ENCODE results near the gene DHRS1.

- no peak for TF ChIP-seq CTCF (IDR thresholded peaks at IDR 0.05; ENCODE audit: low read depth, low read length)
- no peak for TF ChIP-seq EZH2phosphoT487 (IDR thresholded peaks at IDR 0.05; ENCODE audit: low read depth)
These were observed 13.3 kb upstream of the DHRS1 start for GRCh38 chr14:24312736-24313507.

All from OCI-LY3 (cell line).